Measurements from ENCODE around the gene HLA-DQB2.
"Not testable (repeated sequence)": the region's sequence is repeated elsewhere in the genome, so short reads cannot be mapped to it uniquely, and the experiment has no call there.

Gene HLA-DQB2

DNA sequence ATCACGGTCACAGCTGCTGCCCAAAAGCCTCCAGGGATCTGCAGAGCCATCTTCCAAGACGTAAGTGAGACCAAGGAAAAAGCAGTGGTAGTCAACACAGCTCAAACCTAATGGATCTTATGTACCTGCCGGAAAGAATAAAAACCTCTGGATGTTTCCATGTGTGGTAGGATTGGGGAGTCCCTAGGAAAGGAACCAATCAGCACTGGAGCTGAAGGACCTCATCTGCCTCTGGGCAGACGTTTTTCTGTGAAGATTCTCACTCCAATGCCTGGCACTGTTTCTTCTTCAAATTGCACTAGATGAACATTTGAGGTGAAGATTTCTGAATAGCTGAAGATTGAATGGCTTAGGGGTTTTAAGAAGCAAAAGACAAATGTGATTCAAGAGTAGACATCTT is at the start of gene HLA-DQB2:
Gene HLA-DQB2, minus strand, starts transcription at position 112 of the 400 bp plus-strand sequence. Its CDS starts 62 bp downstream, at position 50.
- DNase-seq, result no peak

DNA sequence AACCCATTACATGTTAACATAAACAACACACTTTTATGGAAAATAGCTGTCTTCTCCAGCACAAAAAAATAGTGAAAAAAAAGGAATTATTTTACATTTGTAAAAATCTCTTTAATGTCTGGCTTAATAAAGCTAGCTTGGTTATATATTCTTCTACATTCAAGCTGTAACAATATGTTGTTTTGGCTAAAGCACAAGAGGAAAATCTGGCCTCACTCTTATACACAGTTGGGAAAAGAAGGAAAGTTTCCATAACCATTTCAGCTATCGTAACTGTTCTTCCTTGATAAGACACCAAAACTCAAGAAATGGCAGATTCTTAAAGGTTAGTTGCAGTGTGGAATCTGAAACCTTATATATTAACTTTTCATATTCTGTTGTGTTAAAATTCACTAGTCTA is 45.8 kb upstream of the HLA-DQB2 start:
- no peak for DNase-seq

DNA sequence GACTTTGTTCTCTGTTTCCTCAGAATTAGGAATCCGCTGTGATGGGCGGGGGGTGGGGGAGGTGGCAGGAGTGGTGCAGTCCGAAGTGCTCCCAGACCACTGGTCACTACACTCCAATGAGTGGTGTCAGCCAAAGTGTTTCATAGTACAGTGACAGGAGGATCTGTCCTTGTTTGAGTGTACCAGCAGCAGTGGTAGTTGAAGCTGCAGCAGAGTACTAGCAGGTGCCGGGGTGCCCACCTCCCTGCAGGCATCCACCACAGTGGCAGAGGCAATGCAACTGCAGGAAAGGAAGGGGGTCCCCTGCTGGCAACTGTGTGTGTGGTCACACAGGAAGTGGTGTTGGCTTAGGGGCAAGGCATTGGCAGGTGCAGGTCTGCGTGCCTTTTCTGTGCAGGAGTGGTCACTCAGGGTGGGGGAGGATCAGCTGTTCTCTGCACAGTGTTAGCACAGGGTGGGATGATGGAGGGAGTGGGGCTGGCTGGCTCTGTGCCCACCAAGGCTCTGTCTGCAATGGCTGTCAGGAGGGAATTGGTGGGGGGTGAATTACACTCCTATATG is 43.8 kb upstream of the HLA-DQB2 start:
- DNase-seq, result no peak

DNA sequence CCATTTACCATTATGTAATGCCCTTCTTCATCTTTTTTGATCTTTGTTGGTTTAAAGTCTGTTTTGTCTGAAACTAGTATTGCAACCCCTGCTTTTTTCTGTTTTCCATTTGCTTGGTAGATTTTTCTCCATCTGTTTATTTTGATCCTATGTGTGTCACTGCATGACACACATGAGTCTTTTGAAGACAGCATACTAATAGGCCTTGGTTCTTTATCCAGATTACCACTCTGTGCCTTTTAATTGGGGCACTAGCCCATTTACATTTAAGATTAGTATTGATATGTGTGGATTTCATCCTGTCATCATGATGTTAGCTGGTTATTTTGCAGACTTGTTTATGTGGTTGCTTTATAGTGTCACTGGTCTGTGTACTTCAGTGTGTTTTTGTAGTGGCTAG is 42.1 kb upstream of the HLA-DQB2 start:
- DNase-seq, result not testable (repeated sequence)

DNA sequence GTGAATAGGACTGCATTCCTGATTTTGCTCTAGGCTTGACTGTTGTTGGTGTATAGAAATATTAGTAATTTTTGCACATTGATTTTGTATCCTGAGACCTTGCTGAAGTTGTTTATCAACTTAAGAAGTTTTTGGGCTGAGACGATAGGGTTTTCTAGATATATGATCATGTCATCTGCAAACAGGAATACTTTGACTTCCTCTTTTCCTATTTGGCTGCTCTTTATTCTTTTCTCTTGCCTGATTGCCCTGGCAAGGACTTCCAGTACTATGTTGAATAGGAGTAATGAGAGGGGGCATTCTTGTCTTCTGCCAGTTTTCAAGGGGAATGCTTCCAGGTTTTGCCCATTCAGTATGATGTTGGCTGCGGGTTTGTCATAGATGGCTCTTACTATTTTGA is 40.1 kb upstream of the HLA-DQB2 start:
- no peak for DNase-seq

DNA sequence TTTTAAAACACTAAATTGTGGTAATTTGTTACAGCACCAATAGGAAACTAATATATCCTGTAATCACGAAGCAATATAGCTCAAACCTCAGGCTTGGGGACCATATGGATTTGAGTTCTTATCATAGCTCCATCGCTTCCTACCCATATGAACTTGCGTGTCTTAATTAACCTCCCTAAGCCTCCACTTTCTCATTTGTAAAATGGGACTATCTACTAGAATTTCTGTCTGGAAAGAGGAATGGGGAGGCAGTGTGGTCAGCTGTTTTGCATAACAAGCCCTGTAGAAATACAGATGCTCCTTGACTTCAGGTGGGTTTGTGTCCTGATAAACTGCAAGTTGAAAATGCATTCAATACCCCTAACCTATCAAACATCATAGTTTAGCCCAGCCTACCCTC is 36.4 kb upstream of the HLA-DQB2 start:
- DNase-seq, result no peak

DNA sequence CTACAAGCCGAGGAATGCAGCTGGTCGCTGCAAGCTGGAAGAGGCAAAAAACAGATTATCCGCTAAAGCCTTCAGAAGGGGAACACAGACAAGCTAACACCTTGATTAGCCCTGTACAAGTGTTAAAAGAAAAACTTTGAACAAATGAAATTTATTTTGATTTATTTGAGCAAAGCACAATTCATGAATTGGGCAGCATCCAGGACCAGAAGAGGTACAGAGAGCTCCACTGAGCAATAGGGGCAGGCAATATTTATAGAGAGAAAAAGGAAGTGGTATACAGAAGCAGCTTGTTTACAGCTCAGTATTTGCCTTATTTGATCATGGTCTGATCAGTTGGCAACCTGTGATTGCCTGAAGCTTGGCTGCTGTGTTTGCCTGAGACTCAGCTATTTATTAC is 35.8 kb upstream of the HLA-DQB2 start:
- DNase-seq, result no peak

DNA sequence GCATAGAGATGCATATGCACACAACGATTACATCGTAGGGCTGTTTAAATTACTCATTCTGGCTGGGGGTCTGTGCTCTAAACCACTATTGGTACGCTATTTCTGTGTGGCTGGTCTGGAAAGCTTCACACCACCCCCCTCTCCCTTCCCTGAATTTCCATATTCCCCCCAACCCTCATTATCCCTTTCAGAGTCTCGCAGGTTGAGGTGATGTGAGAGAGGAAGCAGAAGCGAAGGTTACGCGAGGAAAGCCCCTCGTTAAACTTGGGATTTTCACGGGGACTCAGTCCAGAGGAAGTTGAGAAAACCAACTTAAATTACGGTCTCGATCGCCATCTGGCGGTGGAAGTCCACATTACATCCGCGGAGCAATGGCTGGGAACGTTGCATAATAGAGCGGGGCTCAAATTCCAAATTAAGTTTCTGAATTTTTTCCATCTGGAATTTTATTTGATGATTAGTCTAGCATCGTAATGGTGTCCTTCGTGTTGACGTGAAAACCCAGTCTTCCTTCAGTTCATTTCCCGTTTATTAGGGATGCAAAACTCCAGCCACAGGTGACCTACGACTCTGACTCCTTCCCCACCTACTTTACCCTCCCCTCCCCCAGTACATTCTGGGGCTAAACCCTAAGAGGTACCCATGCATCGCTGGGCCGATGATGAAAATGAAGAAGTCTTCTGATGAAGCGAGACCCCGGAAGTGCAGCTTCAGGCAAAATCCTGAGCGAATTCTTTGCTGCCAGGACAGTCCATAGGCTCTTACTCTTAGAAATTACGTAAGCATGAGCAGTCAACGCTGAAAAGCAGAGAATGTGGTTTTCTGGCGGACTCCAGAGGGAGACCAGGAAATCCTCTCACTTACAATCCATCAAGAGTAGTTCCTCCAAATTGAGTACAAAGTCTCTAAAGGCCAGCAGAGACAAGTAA is 33.8 kb upstream of the HLA-DQB2 start:
- peak; percentile 6 for DNase-seq

DNA sequence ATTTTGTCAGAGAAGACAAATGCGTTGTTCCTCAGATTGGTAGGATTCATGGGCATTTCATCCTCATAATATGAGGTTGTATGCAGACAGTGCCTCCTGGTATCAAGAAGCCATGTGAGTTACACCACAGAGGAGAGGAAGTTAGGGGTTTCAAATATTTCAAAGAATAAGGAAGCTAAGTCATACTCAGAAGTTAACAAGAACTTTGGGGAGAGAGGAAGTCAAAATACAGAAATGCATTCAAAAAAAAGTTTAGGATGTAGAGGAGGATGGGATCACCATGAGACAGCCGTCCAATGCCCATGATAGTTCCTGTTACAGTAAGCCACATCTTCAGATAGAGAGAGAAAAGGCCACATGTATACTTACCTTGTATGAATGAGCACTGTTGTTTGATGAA is 31.2 kb upstream of the HLA-DQB2 start:
- no peak for DNase-seq

DNA sequence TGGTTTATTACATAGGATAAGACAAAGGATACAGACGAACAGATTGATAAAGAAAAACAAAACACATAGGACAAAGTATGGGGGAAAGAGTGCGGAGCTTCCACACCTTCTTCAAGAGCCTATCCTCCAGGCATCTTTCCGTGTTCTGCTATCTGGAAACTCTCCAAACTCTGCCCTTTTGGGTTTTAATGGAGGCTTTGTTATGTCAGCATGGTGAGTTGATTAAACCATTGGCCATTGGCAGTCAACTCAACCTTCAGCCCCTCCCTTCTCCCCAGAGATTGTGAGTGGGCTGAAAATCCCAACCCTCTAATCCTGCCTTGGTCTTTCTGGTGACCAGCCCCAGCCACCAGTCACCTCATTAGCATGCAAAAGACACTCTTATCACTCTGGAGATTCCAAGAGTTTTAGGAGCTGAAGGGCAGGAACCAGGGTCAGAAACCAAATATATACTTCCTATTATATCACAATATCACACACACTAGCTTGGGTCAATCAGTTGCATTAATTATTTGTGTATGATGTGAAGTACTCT is 29.6 kb upstream of the HLA-DQB2 start:
- DNase-seq, result no peak

DNA sequence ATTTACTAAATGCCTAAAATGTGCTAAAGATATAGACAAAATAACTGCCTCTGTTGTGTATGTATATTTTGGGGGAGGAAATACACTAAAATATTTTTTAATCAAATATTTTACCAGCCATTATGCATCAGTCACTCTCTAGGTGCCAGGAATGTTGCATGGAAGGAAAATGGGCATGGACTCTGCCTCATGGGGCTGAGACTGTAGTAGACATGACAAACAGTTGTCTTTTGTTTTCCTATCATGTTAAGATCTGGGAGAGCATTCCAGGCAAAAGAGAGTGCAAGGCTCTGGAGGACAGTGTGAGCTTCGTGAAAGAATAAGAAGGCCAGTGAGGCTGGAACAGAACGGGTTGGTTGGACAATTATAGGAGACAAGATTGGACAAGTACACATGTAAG is 27.0 kb upstream of the HLA-DQB2 start:
- no peak for DNase-seq

DNA sequence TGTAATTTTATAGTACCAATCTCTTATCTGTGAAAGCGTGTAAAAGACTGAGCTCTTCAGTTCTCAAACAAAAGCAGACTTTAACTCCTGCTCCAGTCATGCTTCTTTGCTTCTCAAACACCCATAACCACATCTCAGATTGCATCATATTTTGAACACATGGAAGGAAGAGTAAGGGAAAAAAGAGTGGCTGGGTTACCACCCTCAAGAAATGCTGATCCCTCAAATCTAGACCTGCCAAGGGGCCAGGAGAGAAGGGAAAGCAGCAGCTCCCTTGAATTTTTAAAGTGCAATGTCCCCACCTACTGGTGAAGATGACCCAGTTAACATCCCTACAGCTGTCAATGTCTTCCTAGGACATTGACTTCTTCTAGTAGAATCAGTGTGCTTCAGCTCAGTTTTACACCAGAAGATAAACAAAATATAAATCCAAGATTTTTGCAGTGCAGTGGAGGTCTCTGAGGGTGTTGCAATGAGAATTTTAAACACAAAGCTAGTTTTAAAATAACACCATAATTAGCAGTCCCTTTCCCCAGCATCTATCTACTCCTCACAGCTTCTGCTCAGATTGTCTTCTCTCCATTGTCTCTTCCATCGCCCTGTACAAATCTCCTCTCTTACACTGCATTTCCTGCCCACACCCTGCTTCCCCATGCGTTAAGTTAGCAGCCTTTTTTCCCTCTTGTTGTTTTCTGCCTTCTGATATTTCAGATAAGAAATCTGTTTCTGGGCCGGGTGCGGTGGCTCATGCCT is 22.6 kb upstream of the HLA-DQB2 start:
- DNase-seq, result no peak

DNA sequence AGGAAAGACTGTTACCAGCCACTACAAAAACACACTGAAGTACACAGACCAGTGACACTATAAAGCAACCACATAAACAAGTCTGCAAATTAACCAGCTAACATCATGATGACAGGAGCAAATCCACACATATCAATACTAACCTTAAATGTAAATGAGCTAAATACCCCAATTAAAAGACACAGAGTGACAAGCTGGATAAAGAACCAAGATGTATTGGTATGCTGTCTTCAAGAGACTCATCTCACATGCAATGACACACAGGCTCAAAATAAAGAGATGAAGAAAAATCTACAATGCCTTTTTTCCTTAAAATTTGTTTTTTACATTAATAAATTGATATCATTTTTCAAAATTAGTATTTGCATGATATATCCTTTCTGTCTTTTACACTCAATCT is 19.6 kb upstream of the HLA-DQB2 start:
- not testable (repeated sequence) for DNase-seq

DNA sequence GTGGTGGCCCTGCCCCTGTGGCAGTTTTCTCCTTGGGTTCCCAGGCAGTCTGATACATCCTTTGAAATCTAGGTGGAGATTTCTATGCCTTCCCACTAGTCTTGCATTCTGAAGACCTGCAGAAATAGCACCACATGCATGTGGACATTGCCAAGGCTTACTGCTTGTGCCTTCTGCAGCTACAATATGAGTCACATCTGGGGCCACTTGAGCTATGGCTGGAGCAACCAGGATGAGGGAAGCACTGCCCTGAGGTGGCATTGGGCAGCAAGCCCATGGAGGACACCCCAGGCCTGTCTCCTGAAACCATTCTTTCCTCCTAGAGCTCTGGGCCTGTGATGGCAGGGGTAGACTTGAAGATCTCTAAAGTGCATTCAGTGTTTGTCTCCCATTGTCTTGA is 15.7 kb upstream of the HLA-DQB2 start:
- DNase-seq, result no peak

DNA sequence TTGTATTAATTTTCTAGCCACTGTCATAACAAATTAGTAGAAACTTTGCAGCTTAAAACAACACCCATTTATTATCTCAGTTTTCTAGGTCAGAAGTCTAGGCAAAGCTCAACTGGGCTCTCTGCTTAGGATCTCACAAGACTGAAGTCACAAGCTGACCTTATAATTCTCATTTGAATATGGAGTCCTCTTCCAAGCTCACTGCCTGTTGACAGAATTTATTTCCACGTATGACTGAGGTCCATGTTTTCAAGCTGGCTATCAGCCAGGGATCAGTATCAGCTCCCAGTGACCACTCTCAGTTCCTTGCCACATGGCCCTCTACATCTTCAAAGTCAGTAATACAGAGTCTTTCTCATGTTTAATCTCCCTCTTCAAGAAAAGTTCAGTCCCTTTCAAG is 11.7 kb upstream of the HLA-DQB2 start:
- no peak for DNase-seq

DNA sequence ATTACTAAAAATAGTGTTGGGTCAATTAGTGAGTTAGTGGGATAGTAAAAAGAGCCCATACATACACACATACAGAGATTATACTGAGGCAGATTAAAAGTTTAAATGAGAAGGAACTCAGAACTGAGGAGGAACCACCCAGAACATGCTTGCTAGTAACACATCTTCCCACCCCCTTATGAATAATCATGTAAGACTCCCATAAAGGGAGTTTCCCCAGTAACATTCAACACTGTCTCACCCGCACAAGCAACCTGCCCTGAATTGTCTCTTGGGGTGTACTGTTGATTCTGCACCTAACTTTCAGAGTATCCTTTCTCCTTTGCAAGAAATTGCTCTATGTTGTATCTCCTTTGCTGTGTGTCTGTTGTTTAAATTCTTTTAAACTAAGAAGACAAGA is 11.1 kb upstream of the HLA-DQB2 start:
- no peak for DNase-seq

DNA sequence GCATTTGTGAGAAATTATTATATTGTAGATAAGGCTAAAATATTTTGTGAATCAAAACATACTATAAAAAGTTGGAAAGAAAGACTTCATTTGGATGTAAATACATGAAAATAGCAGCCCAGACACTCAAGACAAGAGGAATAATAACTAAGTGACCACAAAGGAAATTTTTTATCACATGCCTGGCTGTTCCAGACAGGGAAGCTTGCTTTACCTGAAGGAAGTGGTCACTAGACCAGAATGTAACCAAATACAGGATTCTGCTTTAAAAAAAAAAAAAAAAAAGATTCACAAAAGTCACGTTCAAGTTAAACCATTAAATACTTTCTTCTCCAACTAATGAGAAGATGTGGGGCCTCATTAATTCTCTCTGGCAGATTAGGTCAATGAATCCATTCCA is 9.3 kb upstream of the HLA-DQB2 start:
- no peak for DNase-seq

DNA sequence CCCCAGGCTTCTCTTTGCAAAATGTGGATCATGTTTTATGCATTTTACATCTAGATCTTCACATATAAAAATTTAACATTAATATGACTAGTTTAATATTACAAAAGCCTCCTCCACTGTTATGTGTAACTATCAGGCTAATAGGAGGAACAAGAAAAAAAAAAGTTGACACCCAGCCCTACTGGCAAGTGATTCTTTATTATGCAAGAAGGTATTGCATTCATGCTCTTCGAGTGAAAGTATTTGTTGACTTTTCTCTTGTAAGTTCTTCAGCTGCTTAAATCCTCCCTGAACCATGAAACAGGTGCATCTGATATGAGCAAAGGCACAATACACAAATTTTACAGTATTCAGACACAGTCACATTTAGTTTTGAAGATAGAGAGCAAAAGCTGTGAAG is 716 bp upstream of the HLA-DQB2 start:
- no peak for DNase-seq

DNA sequence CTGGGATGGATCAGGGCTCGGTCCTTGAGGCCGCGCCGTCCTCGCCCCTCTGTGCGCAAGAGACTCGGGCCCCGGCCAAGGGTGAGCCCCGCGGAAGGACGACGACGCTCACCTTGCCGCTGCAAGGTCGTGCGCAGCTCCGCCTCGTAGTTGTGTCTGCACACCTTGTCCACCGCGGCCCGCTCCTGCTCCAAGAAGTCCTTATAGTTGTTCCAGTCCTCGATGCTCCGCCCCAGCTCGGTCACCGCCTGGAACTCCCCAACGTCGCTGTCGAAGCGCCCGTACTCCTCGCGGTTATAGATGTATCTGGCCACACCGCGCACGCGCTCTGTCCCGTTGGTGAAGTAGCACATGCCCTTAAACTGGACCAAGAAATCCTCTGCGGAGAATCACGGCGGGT is 1.8 kb downstream of the HLA-DQB2 start:
- no peak for DNase-seq

DNA sequence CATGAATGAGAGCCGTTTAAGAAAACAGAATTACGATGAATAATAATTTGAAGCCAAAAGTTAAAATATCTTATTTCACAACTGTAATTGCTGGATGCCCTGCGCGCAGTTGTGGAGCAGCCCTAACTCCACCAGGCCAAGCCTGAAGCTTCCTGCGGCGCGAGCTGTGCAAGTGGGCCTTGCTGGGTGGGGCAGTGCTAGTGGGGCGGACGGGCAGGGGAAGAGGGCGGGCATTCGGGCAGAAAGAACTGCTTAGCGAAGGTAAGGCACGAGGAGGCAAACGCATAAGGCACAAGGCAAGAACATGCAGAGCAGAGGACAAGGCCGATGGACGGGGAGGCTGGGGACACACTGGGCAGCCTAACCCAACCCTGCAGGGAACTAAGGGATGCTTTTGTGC is 2.3 kb downstream of the HLA-DQB2 start:
- no peak for DNase-seq

DNA sequence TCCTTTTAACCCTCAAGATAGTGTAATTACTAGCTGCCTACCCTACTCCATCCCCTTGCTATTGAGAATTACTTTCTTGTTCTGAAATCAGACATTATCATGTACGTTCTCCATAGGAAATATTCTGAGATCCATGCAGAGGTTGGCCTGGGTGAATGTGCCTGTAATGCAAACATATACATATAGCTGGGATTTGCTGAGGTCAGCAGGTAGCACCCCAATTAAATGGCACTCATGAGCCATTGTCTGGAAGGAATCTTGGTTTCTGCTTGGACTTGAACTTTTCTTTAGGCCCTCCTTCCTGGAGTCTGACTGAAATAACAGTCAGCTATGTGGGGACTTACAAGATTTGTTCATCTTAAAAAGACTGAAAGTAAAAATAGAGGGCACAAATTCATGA is 3.7 kb downstream of the HLA-DQB2 start:
- DNase-seq, result no peak

DNA sequence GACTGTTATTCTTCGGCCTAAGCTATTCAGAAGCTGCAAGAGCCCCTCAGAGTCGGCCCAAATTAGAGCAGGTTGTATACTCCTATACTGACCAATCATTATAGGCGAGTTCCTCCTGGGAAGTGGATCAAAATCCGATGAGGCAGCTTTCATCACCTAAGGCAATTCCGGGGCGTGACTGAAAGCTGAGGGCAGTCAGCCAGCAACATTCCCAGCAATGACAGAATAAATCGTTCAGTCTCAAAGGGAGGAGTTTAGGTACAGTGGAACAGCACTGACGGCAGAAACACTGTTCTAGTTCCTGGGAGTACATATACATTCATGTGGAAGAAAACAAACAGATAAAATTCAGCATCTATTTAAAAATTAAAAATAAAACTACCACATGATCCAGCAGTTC is 10.8 kb downstream of the HLA-DQB2 start:
- no peak for DNase-seq

DNA sequence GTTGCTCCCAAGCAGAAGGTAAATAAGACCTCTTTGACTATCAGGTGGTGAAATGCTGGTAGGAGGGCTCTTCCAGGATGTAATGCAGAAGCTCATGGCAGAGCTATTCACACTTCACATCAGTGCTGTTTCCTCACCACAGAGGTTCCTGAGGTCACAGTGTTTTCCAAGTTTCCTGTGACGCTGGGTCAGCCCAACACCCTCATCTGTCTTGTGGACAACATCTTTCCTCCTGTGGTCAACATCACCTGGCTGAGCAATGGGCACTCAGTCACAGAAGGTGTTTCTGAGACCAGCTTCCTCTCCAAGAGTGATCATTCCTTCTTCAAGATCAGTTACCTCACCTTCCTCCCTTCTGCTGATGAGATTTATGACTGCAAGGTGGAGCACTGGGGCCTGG is 17.7 kb downstream of the HLA-DQB2 start:
- not testable (repeated sequence) for DNase-seq

DNA sequence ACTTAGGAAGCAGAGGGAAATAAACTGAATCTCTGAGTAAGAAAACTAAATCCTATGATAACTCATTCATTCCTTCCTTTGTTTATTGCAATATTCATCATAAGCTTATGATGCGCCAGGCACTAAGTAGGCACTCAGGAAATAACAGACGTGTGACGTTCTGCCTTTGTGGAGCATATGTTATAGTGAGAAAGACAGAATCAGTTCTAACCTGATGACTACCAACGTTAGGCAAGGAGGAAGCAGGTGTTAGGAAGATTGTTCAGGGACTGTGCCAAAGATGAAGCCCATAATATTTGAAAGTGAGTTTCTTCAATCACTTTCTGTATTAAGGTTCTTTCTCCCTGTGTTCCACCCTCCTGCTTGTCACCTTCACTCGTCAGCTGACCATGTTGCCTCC is 18.6 kb downstream of the HLA-DQB2 start:
- DNase-seq, result no peak
